Body of pancreas (tissue), 4 donors: ENCODE results near the gene KAZALD1.

Source experiments
- CTCF ChIP-seq, 7 experiments: fragments of 450-650 bp in 4 of 7; fragments of 200-600 bp in 3 of 7; sonication (generic) in 3 of 7; IDR thresholded peaks; one replicate each; pipeline ENCODE4 v1.5.1; 2016 to 2019; ENCODE audit warnings: antibody characterized with exemption in 7 of 7
- POLR2A ChIP-seq, 3 donors: fragments of 450-650 bp; IDR thresholded peaks; one replicate each; pipeline ENCODE4 v1.6.1; 2016; ENCODE audit warnings: antibody characterized with exemption in 3 of 3, mild to moderate bottlenecking in 2 of 3

GRCh38 chr10:101027106-101027720, 34.6 kb upstream of the KAZALD1 start:
- TF ChIP-seq CTCF (IDR thresholded peaks at IDR 0.05) (no peak), POLR2A (IDR thresholded peaks at IDR 0.05) (no peak)
